Suprapubic skin (tissue), 4 donors: Measurements from ENCODE around the gene AGTPBP1.

Experiments
- CTCF ChIP-seq, 2 donors: fragments of 200-600 bp in 1 of 2; fragments of 450-650 bp in 1 of 2; sonication (generic) in 1 of 2; IDR thresholded peaks; one replicate each; pipeline ENCODE4 v1.5.1; 2016 to 2019; ENCODE audit warnings: antibody characterized with exemption in 2 of 2, mild to moderate bottlenecking in 1 of 2, moderate library complexity in 1 of 2
- EP300 ChIP-seq: sonication (generic); formaldehyde crosslinking; IDR thresholded peaks from one replicate; pipeline ENCODE4 v1.6.1; 2017; ENCODE audit warnings: antibody characterized with exemption
- POLR2A ChIP-seq, 2 donors: fragments of 450-650 bp; IDR thresholded peaks; one replicate each; pipeline ENCODE4 v1.6.1; 2017; ENCODE audit warnings: antibody characterized with exemption in 2 of 2, mild to moderate bottlenecking in 2 of 2, moderate library complexity in 2 of 2
- POLR2AphosphoS5 ChIP-seq, 3 donors: sonication (generic); formaldehyde crosslinking; IDR thresholded peaks; one replicate each; pipeline ENCODE4 v1.6.1; 2017; ENCODE audit warnings: antibody characterized with exemption in 3 of 3

DNA sequence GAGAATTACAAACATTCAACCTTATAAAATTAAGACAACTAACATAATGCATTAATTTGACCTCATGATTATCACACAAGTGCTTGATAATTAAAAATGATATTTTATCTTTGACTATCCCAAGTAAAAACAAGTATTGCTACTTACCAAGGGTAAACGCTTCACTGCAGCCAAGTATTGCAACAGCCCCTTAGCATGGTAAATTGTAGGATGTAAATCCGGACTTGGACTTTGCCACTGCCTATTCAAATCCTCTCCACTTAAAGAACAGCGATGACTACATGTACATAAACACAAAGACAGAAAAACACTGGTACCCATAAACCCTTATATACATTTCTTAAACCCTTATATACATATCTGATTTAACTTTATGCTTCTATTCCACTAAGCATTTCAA lies 155.1 kb downstream of the AGTPBP1 start:
- no peak for TF ChIP-seq CTCF (IDR thresholded peaks at IDR 0.05)
- no peak for TF ChIP-seq POLR2A (IDR thresholded peaks at IDR 0.05)
- no peak for TF ChIP-seq EP300
- TF ChIP-seq POLR2AphosphoS5 (IDR thresholded peaks at IDR 0.05): no peak
